Measurements from ENCODE around the gene XDH. TPM values are rescaled to one million over a fixed set of nuclear protein-coding genes. Genes with fewer than 3 reads are reported as not detected.

The XDH gene
- total RNA-seq, 1 experiment from 2014 or later: 0.08 TPM

DNA sequence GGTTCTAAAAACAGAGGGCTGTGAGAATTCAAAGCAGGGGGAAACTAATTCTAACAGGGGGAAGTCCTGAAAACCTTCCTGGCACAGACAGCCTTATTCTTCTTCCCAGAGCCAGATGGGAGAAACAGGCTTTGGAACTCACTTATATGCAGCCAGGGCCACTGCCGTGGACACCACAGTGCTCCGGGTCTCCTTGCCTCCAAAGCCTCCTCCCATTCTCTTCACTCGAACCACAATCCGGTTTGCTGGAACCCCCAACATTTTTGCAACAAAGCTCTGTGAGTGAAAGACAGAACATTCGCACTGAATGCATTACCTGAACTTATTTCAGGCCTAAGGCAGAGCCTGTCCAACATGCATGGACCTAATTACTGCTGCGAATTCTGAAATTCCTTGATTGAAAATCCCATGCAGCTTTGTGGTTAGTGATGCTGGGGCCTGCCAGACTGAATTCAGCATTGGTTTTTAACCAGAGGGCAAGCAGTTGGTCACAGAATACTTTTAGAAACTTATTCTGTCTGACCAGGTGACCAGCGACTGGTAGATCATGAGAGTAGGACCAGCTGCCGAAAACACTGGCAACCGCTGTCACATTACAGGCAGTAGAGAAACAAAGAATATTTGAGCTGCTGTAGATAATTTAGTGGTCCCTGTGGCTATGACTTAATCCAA is 48.6 kb downstream of the XDH start:
- no peaks in the 10 kb centered on the region for H3K36me3 ChIP-seq (ENCODE audit: control insufficient read depth, insufficient read depth, low read length)

DNA sequence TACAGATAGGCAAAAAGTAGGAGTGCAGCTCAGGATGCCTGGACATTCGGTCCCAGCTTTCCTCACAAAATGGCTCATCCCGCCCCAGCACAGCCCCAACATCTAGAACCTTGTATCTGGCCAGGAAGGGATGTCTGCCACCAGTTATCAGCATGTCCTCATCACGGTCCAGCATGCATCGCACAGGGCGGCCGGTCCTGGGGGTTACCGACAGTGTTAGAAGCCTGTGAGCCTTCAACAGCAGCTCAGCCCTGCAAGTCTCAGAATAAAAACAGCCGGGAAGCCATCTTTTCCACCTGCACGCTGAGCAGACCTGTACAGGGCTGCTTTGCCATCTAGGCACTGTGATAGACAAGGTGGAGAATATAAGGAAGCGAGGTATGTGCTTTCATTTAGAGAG is 49.2 kb downstream of the XDH start:
- no peak for DNase-seq (ENCODE audit: low read depth, low spot score)
- no peaks in the 10 kb centered on the region for H3K9me3 ChIP-seq (ENCODE audit: control insufficient read depth, insufficient read depth, low read depth, low read length)
- TF ChIP-seq REST (IDR thresholded peaks at IDR 0.05; ENCODE audit: insufficient read depth in 1 of 2, low read depth in 2 of 2, low read length in 1 of 2) (no peak), SIN3A (IDR thresholded peaks at IDR 0.05; ENCODE audit: borderline replicate concordance, insufficient read depth, low read depth, low read length) (no peak), POLR2AphosphoS5 (IDR thresholded peaks at IDR 0.05; ENCODE audit: low read depth, low read length) (no peak), CTCF (IDR thresholded peaks at IDR 0.05) (no peak), TCF7L2 (IDR thresholded peaks at IDR 0.05; ENCODE audit: low read depth, low read length) (no peak)
- H3K4me3 ChIP-seq (ENCODE audit: low read depth in 2 of 2, low read length in 2 of 2): no peak overlapping the region
- BruUV-seq (replicated peaks): no TSS peak
- intact Hi-C loops (cut with micrococcal nuclease; ENCODE audit: unreplicated experiment) (no loop called here), in situ Hi-C loops (cut with HindIII; ENCODE audit: low pct_unique_long_range_greater_than_20kb, low sequenced_read_pairs) (no loop called here)
- ChIA-PET CTCF (no interaction called here), POLR2A (no interaction called here)
- no peaks in the 10 kb centered on the region for H3K4me1 ChIP-seq (ENCODE audit: control insufficient read depth, insufficient read depth, low read length)
- no peaks in the 10 kb centered on the region for H3K36me3 ChIP-seq (ENCODE audit: control insufficient read depth, insufficient read depth, low read length)
- ATAC-seq: no peak; the same call in 1 of the 2 replicates
- no peaks in the 10 kb centered on the region for H3K27me3 ChIP-seq (ENCODE audit: control insufficient read depth, insufficient read depth, low read length)
- H3K27ac ChIP-seq (ENCODE audit: low read length): no peak overlapping the region

More for the DNA sequence above, 48.6 kb downstream of the XDH start:
- no peaks in the 10 kb centered on the region for H3K9me3 ChIP-seq (ENCODE audit: control insufficient read depth, insufficient read depth, low read depth, low read length)
- POLR2A ChIA-PET: no interaction called here
- no TSS peak for BruUV-seq (replicated peaks)
- DNase-seq (ENCODE audit: low read depth, low spot score) (no peak), ATAC-seq (no peak)
- in situ Hi-C loops (cut with HindIII; ENCODE audit: low pct_unique_long_range_greater_than_20kb, low sequenced_read_pairs): no loop called here
- H3K27me3 ChIP-seq (ENCODE audit: control insufficient read depth, insufficient read depth, low read length): no peaks in the 10 kb centered on the region
- H3K4me3 ChIP-seq (ENCODE audit: low read depth in 2 of 2, low read length in 2 of 2): no peak overlapping the region
- no peak overlapping the region for H3K27ac ChIP-seq (ENCODE audit: low read length)
- no peaks in the 10 kb centered on the region for H3K4me1 ChIP-seq (ENCODE audit: control insufficient read depth, insufficient read depth, low read length)
- CTCF ChIA-PET: no interaction called here
- TF ChIP-seq TCF7L2 (IDR thresholded peaks at IDR 0.05; ENCODE audit: low read depth, low read length) (no peak), POLR2AphosphoS5 (IDR thresholded peaks at IDR 0.05; ENCODE audit: low read depth, low read length) (no peak), REST (IDR thresholded peaks at IDR 0.05; ENCODE audit: insufficient read depth in 1 of 2, low read depth in 2 of 2, low read length in 1 of 2) (no peak), CTCF (IDR thresholded peaks at IDR 0.05) (no peak), SIN3A (IDR thresholded peaks at IDR 0.05; ENCODE audit: borderline replicate concordance, insufficient read depth, low read depth, low read length) (no peak)
- intact Hi-C loops (cut with micrococcal nuclease; ENCODE audit: unreplicated experiment): no loop called here

Data from Panc1 (cell line).